ENCODE results near the gene CARD19. TPM values are rescaled to one million over a fixed set of nuclear protein-coding genes. Genes with fewer than 3 reads are reported as not detected.

CARD19 gene
- total and polyA plus RNA-seq, 2 experiments from 2014 or later = 36.8 to 48.3 TPM

GRCh38 chr9:93154293-93154903, 58.4 kb downstream of the CARD19 start:
- ATAC-seq (peak; percentile 96), DNase-seq (ENCODE audit: low spot score) (peak; percentile 86)
- Histone ChIP-seq H3K9me2 (ENCODE audit: insufficient read depth) (no peaks in the 10 kb centered on the region), H3K4me2 (no peak overlapping the region), H3F3A (replicated peaks; ENCODE audit: low read depth) (no peaks in the 10 kb centered on the region), H4K20me1 (replicated peaks; ENCODE audit: insufficient read depth) (no peaks in the 10 kb centered on the region), H3K4me3 (no peak overlapping the region), H3K36me3 (ENCODE audit: insufficient read depth) (no peaks in the 10 kb centered on the region), H3K27ac (ENCODE audit: low read depth) (no peak overlapping the region), H3K27me3 (ENCODE audit: insufficient read depth) (no peaks in the 10 kb centered on the region), H3K4me1 (ENCODE audit: insufficient read depth) (no peaks in the 10 kb centered on the region), H3K79me2 (replicated peaks; ENCODE audit: insufficient read depth) (no peaks in the 10 kb centered on the region), H2AFZ (0 out of 2 replicates have a peak overlapping the region, but pooled peaks have one; percentile 72)
- Mint-ChIP-seq H3K9me3 (no peaks in the 10 kb centered on the region; the same call in 2 of the 3 replicates), H3K4me1 (no peaks in the 10 kb centered on the region), H3K27ac (no peak overlapping the region), H3K36me3 (ENCODE audit: low read depth) (no peaks in the 10 kb centered on the region), H3K27me3 (ENCODE audit: insufficient read depth, low read depth, poor library complexity) (peaks cover 1% of the 10 kb centered on the region), H3K4me3 (no peak overlapping the region)
- no peak for TF ChIP-seq ZNF462 (CRISPR knock-in tag; IDR thresholded peaks at IDR 0.05)
- TF ChIP-seq JUNB (IDR thresholded peaks at IDR 0.05; ENCODE audit: unreplicated experiment) = no peak
- peak; percentile 93 to 94 for TF ChIP-seq CTCF (conservative IDR thresholded peaks at IDR 0.05; ENCODE audit: low read depth in 2 of 2)
